ENCODE data around the gene CHST8. TPM values are rescaled to one million over a fixed set of nuclear protein-coding genes. Genes with fewer than 3 reads are reported as not detected.

The CHST8 gene
- total RNA-seq, 5 donors from 2014 or later (not counting 1 experiment from before 2014, with no cell fraction given) = not detected

DNA sequence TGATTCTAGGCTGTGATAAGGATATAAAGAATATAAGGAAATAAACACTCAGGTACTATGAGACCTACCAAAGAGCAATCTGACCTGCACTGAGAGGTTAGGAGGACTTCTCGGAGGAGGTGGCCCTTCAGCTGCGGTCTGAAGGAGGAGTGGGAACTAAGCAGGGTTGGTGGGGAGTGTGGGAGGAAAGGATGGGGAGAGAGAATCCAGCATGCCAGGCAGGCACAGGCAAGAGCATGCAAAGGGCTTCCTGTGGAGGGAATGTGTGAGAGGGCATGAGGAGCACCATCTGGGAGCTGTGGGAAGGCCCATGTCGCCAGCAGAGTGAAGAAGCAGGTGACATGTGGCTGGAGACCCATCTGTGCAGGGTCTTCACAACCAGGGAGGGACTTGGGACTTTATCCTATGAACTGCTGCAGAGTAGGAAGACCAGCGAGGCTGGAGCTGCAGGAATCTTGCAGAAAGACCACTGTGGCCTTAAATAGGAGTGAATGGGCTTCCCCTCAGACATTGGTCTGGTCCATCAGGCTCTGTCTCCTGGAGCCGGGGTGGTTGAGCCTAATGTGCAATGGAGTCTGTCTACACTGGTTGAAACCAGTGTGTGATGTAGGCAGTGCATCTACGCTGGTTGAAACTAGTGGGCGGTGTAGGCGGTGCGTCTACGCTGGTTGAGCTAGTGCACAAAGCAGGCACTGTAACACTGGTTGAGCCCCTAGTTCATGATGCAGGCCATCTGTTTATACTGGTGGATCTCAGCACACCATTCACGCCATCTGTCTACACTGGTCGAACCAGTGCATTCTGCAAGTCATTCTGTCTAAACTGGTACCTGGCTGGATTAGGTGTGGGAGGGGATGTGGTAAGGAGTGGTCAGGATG lies 6.4 kb downstream of the CHST8 start:
- H3K36me3 Mint-ChIP-seq = no peaks in the 10 kb centered on the region
- DNase-seq = no peak
- H3K27me3 Mint-ChIP-seq = peaks cover 27 to 58% of the 10 kb centered on the region in 2 donors
- Histone ChIP-seq H3K27ac (ENCODE audit: low read length) (no peak overlapping the region), H3K4me1 (ENCODE audit: control insufficient read depth in 1 of 2, extremely low read depth in 1 of 2, insufficient read depth in 2 of 2, low read length in 2 of 2) (no peaks in the 10 kb centered on the region), H3K4me3 (ENCODE audit: control insufficient read depth in 1 of 2, extremely low read depth in 1 of 2, low read length in 1 of 2) (no peak overlapping the region), H3K9me3 (no peaks in the 10 kb centered on the region), H3K36me3 (ENCODE audit: control insufficient read depth in 2 of 2, extremely low read depth in 1 of 2, insufficient read depth in 1 of 2, low read length in 1 of 2) (no peaks in the 10 kb centered on the region), H3K27me3 (replicated peaks in 1 of 2; ENCODE audit: control insufficient read depth in 2 of 2, extremely low read depth in 1 of 2, insufficient read depth in 2 of 2, low read length in 1 of 2) (peaks cover 0 to 48% of the 10 kb centered on the region in 2 experiments)
- CTCF ChIA-PET = no interaction called here
- no peak overlapping the region for H3K4me3 Mint-ChIP-seq
- POLR2A ChIA-PET = no interaction called here
- no peaks in the 10 kb centered on the region for H3K4me1 Mint-ChIP-seq
- 75% methylated on average over 12 of the region's 12 CpGs for WGBS (ENCODE audit: insufficient coverage)
- no peak for ATAC-seq (replicated peaks in 1 of 4)
- H3K27ac Mint-ChIP-seq = no peak overlapping the region
- H3K9me3 Mint-ChIP-seq = no peaks in the 10 kb centered on the region

DNA sequence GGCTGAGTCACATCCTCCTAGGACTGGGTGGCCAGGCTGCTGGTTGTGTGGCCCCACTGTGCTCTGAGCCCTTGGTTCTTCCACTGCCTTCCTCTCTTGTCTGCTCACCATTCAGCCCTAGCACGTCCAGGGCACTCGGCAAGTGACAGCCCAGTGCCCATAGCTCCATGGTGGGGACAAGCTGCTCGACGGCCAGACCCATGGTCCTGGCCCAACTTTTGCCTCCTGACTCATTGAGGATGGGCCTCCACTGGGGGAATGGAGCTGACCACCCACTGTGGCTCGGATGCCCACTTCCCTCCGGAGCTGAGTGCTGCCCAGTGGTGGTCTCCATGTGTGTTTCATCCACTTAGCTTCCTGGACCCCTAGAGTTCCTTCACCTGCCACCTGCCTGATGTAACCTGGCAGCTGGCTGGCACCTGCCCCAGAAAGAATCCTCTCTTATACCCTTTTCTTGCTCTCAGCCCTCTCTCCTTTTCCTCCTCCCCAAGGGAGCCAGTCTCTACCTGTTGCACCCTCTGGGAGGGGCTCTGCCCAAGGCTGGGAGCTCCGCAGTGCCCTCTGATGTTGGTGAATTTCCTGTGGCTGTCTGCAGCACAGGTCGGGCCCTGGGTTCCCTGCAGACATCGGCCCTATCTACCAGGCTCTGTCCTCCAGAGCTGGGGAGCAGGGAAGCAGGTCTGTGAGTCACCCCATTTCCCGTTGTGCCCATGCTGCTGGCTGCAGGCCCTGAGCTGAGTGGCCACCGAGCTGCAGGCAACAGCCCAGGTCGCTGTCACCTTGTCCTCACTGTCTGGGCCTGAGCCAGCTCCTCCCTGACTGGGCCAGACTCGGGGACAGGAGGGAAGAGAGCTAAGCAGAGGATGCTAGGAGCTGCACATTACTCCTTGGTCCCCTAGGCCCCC lies 7.4 kb downstream of the CHST8 start:
- Histone ChIP-seq H3K4me3 (ENCODE audit: control insufficient read depth in 1 of 2, extremely low read depth in 1 of 2, low read length in 1 of 2) (no peak overlapping the region), H3K36me3 (ENCODE audit: control insufficient read depth in 2 of 2, extremely low read depth in 1 of 2, insufficient read depth in 1 of 2, low read length in 1 of 2) (no peaks in the 10 kb centered on the region), H3K27me3 (replicated peaks in 1 of 2; ENCODE audit: control insufficient read depth in 2 of 2, extremely low read depth in 1 of 2, insufficient read depth in 2 of 2, low read length in 1 of 2) (peaks cover 0 to 41% of the 10 kb centered on the region in 2 experiments), H3K27ac (ENCODE audit: low read length) (no peak overlapping the region), H3K9me3 (no peaks in the 10 kb centered on the region), H3K4me1 (ENCODE audit: control insufficient read depth in 1 of 2, extremely low read depth in 1 of 2, insufficient read depth in 2 of 2, low read length in 2 of 2) (no peaks in the 10 kb centered on the region)
- WGBS (ENCODE audit: insufficient coverage) = 61% methylated on average over 13 of the region's 13 CpGs
- ATAC-seq (replicated peaks in 1 of 4) (no peak), DNase-seq (no peak)
- H3K9me3 Mint-ChIP-seq = no peaks in the 10 kb centered on the region
- ChIA-PET POLR2A (no interaction called here), CTCF (no interaction called here)
- H3K4me3 Mint-ChIP-seq = no peak overlapping the region
- no peaks in the 10 kb centered on the region for H3K36me3 Mint-ChIP-seq
- no peak overlapping the region for H3K27ac Mint-ChIP-seq
- H3K27me3 Mint-ChIP-seq = peaks cover 23 to 55% of the 10 kb centered on the region in 2 donors
- no peaks in the 10 kb centered on the region for H3K4me1 Mint-ChIP-seq

DNA sequence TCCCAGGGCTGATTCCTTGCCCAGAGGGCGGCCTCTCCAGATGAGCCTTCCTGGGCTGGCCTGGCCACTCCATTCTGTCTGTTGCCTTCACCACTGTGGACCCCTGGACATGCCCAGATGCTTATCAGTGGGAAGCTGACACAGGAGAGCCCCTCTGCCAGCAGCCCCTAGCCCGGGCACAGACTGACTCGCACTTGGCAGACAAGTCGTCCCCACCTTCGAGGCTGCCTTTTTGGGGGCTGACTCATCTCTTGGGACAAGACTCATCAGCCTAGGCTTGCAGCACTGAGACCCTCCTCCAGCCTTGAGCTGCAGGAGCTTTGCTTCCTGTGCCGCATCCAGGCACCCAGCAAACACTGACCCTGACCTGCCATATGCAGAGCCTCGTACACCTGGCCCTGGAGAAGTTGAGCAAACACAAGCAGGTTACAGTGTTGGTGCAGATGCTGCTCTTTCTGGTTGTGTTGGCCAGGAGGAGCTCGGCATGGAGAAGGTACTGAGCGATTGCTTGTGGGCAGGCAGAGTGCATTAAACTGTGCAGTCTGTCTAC lies 8.1 kb downstream of the CHST8 start:
- POLR2A ChIA-PET = no interaction called here
- H3K9me3 Mint-ChIP-seq = no peaks in the 10 kb centered on the region
- Histone ChIP-seq H3K4me1 (ENCODE audit: control insufficient read depth in 1 of 2, extremely low read depth in 1 of 2, insufficient read depth in 2 of 2, low read length in 2 of 2) (no peaks in the 10 kb centered on the region), H3K27me3 (replicated peaks in 1 of 2; ENCODE audit: control insufficient read depth in 2 of 2, extremely low read depth in 1 of 2, insufficient read depth in 2 of 2, low read length in 1 of 2) (peaks cover 0 to 40% of the 10 kb centered on the region in 2 experiments), H3K4me3 (ENCODE audit: control insufficient read depth in 1 of 2, extremely low read depth in 1 of 2, low read length in 1 of 2) (no peak overlapping the region), H3K9me3 (no peaks in the 10 kb centered on the region), H3K36me3 (ENCODE audit: control insufficient read depth in 2 of 2, extremely low read depth in 1 of 2, insufficient read depth in 1 of 2, low read length in 1 of 2) (no peaks in the 10 kb centered on the region), H3K27ac (ENCODE audit: low read length) (no peak overlapping the region)
- CTCF ChIA-PET = no interaction called here
- no peaks in the 10 kb centered on the region for H3K36me3 Mint-ChIP-seq
- H3K27ac Mint-ChIP-seq = no peak overlapping the region
- ATAC-seq (replicated peaks in 1 of 4) = no peak
- 75% methylated on average over 9 of the region's 9 CpGs for WGBS (ENCODE audit: insufficient coverage)
- no peak overlapping the region for H3K4me3 Mint-ChIP-seq
- peaks cover 20 to 52% of the 10 kb centered on the region in 2 donors for H3K27me3 Mint-ChIP-seq
- DNase-seq = no peak
- H3K4me1 Mint-ChIP-seq = no peaks in the 10 kb centered on the region

DNA sequence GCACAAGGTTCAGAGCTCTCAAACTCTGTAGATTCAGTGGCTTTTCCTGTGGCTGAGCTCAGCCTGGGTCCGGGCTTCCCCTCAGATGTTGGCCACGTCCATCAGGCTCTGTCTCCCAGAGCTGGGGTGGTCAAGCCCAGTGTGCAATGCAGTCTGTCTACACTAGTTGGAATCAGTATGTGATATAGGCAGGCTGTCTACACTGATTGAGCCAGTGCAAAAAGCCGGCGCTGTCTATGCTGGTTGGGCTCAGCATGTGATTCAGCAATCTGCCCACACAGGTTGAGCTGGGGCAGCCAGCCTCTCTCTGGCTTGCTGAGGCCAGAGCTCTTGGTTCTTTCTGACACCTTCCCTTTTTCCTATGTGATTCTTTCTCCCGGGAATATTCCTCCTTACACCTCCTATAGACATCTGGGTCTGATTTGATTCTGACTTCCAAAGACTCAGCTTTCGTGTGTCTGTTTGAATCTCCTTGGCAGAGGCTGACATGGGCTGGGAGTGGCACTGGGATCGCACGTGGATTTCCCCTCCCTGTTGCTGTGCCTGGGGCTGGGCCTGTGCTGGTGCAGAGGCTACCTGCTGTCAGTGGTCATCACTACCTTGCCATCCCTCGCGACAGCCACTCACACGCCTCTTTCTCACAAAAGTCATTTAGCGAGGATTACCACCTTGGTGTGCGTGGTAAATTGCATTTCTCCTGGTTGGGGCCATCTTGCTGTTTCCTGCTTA lies 9.3 kb downstream of the CHST8 start:
- Mint-ChIP-seq H3K4me3 (no peak overlapping the region), H3K36me3 (no peaks in the 10 kb centered on the region), H3K27me3 (peaks cover 20 to 44% of the 10 kb centered on the region in 2 donors), H3K27ac (no peak overlapping the region), H3K4me1 (no peaks in the 10 kb centered on the region), H3K9me3 (no peaks in the 10 kb centered on the region)
- WGBS (ENCODE audit: insufficient coverage) = 70% methylated on average over 11 of the region's 13 CpGs
- Histone ChIP-seq H3K4me1 (ENCODE audit: control insufficient read depth in 1 of 2, extremely low read depth in 1 of 2, insufficient read depth in 2 of 2, low read length in 2 of 2) (no peaks in the 10 kb centered on the region), H3K27ac (ENCODE audit: low read length) (no peak overlapping the region), H3K27me3 (replicated peaks in 1 of 2; ENCODE audit: control insufficient read depth in 2 of 2, extremely low read depth in 1 of 2, insufficient read depth in 2 of 2, low read length in 1 of 2) (peaks cover 0 to 36% of the 10 kb centered on the region in 2 experiments), H3K4me3 (ENCODE audit: control insufficient read depth in 1 of 2, extremely low read depth in 1 of 2, low read length in 1 of 2) (no peak overlapping the region), H3K9me3 (no peaks in the 10 kb centered on the region), H3K36me3 (ENCODE audit: control insufficient read depth in 2 of 2, extremely low read depth in 1 of 2, insufficient read depth in 1 of 2, low read length in 1 of 2) (no peaks in the 10 kb centered on the region)
- ChIA-PET CTCF (no interaction called here), POLR2A (no interaction called here)
- peak in 1 of 4 experiments; percentile 22 for ATAC-seq (replicated peaks in 1 of 4)
- DNase-seq = no peak

DNA sequence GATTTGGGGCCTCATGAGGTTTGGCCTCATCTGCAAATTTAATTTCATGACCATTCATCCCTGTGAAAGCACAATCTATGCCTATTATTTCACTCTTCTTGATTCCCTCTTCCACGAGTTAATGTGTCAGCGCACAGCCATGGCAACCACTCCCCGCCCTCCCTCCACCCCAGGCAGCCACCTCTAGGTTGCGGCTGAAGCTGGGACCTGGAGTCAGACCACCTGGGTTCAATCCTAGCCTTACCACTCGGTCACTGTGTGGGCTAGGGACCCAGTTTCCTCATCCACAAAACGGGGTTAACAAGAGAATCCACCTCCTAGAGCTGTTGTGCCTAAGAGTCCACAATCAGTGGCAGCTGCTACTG lies 9.8 kb downstream of the CHST8 start:
- CTCF ChIA-PET = no interaction called here
- POLR2A ChIA-PET = no interaction called here
- ATAC-seq (replicated peaks in 1 of 4) = no peak
- Histone ChIP-seq H3K27ac (ENCODE audit: low read length) (no peak overlapping the region), H3K36me3 (ENCODE audit: control insufficient read depth in 2 of 2, extremely low read depth in 1 of 2, insufficient read depth in 1 of 2, low read length in 1 of 2) (no peaks in the 10 kb centered on the region), H3K27me3 (replicated peaks in 1 of 2; ENCODE audit: control insufficient read depth in 2 of 2, extremely low read depth in 1 of 2, insufficient read depth in 2 of 2, low read length in 1 of 2) (peaks cover 0 to 37% of the 10 kb centered on the region in 2 experiments), H3K4me1 (ENCODE audit: control insufficient read depth in 1 of 2, extremely low read depth in 1 of 2, insufficient read depth in 2 of 2, low read length in 2 of 2) (no peaks in the 10 kb centered on the region), H3K4me3 (ENCODE audit: control insufficient read depth in 1 of 2, extremely low read depth in 1 of 2, low read length in 1 of 2) (no peak overlapping the region), H3K9me3 (no peaks in the 10 kb centered on the region)
- Mint-ChIP-seq H3K27me3 (peaks cover 23 to 39% of the 10 kb centered on the region in 2 donors), H3K4me1 (no peaks in the 10 kb centered on the region), H3K9me3 (peaks cover 0 to 3% (median 0%) of the 10 kb centered on the region in 3 donors), H3K27ac (no peak overlapping the region), H3K36me3 (no peaks in the 10 kb centered on the region), H3K4me3 (no peak overlapping the region)
- no peak for DNase-seq
- WGBS (ENCODE audit: insufficient coverage) = 82% methylated on average over 3 of the region's 6 CpGs
